CD4-positive, CD25-positive, alpha-beta regulatory T cell (primary cell): Measurements from ENCODE around the gene SCN7A. TPM values are rescaled to one million over a fixed set of nuclear protein-coding genes. Genes with fewer than 3 reads are reported as not detected.

Source experiments
- ATAC-seq, 2 donors: fragments of 150-1000 bp; cut with Tn5 transposase; one replicate each; pipeline ENCODE4 v1.10.0; 2021; ENCODE audit warnings: low read depth in 2 of 2, moderate number of reproducible peaks in 2 of 2, moderate library complexity in 1 of 2
- DNase-seq, 3 donors: peaks; one replicate each; pipeline versions ENCODE4 v3.0.0 to v3.0.0-alpha.2; 2012 to 2022; ENCODE audit warnings: mixed read lengths in 1 of 3
- H3K27ac ChIP-seq: one replicate; pipeline ENCODE4 v1.7.0; 2013; ENCODE audit warnings: mild to moderate bottlenecking, low read length; ENCODE audit not compliant: insufficient read depth, poor library complexity, severe bottlenecking
- H3K27me3 ChIP-seq: one replicate; pipeline ENCODE4 v1.7.0; 2013; ENCODE audit warnings: low read length; ENCODE audit not compliant: control insufficient read depth, insufficient read depth
- H3K36me3 ChIP-seq: one replicate; pipeline ENCODE4 v1.7.0; 2013; ENCODE audit warnings: mild to moderate bottlenecking, low read length, moderate library complexity; ENCODE audit not compliant: control insufficient read depth, insufficient read depth
- H3K4me1 ChIP-seq: 2 replicates; pipeline ENCODE4 v1.7.0; 2013; ENCODE audit warnings: mild to moderate bottlenecking, low read length; ENCODE audit not compliant: insufficient read depth, control insufficient read depth, poor library complexity, severe bottlenecking
- H3K4me3 ChIP-seq: one replicate; pipeline ENCODE4 v1.7.0; 2013; ENCODE audit warnings: low read depth, mild to moderate bottlenecking, low read length, moderate library complexity
- H3K9me3 ChIP-seq, 2 experiments: 1 replicate in 1 of 2; 2 replicates in 1 of 2; pipeline ENCODE4 v1.7.0; 2013; ENCODE audit warnings: low read length in 2 of 2, mild to moderate bottlenecking in 1 of 2, moderate library complexity in 1 of 2; ENCODE audit not compliant: control insufficient read depth in 2 of 2
- H3K27ac Mint-ChIP-seq, 3 donors: one replicate each; pipeline ENCODE4 v1.8.0; 2020 to 2022; ENCODE audit warnings: mild to moderate bottlenecking in 3 of 3, mixed read lengths in 3 of 3, moderate library complexity in 2 of 3
- H3K27me3 Mint-ChIP-seq: one replicate; pipeline ENCODE4 v1.8.0; 2022; ENCODE audit warnings: mild to moderate bottlenecking, mixed read lengths
- H3K36me3 Mint-ChIP-seq: one replicate; pipeline ENCODE4 v1.8.0; 2020; ENCODE audit warnings: mixed read lengths
- H3K4me1 Mint-ChIP-seq, 4 donors: one replicate each; pipeline ENCODE4 v1.8.0; 2020 to 2022; ENCODE audit warnings: mixed read lengths in 4 of 4, mild to moderate bottlenecking in 1 of 4
- H3K4me3 Mint-ChIP-seq, 4 donors: one replicate each; pipeline ENCODE4 v1.8.0; 2020 to 2022; ENCODE audit warnings: mild to moderate bottlenecking in 4 of 4, mixed read lengths in 4 of 4, moderate library complexity in 3 of 4
- H3K9me3 Mint-ChIP-seq, 7 donors: one replicate each; pipeline ENCODE4 v1.8.0; 2020 to 2022; ENCODE audit warnings: mixed read lengths in 7 of 7, mild to moderate bottlenecking in 3 of 7, moderate library complexity in 2 of 7
- polyA plus RNA-seq, 4 donors: library from polyadenylated mRNA; unstranded; fragments of 300-500 nt; fragmentation: Illumina TruSeq; gene quantifications; one replicate each; pipeline ENCODE4 v1.2.3, GENCODE V29; 2021
- total RNA-seq: library from RNA; stranded (reverse); gene quantifications from one replicate; pipeline ENCODE4 v1.2.3, GENCODE V29; 2022

SCN7A gene
- total and polyA plus RNA-seq, 5 donors from 2014 or later = not detected

GRCh38 chr2:166375736-166376487 lies 118.1 kb downstream of the SCN7A start, which contains the start of gene SCN9A:
SCN9A (minus strand) TSS chr2:166375944; CDS start chr2:166311756, 64,188 bp downstream.
- no peak within 1 kb of the TSS for H3K27ac ChIP-seq
- H3K4me1 ChIP-seq = no peaks in the 10 kb centered on the region
- peak in 1 of 2 donors; percentile 41 for ATAC-seq
- Mint-ChIP-seq H3K36me3 (no peaks in the 10 kb centered on the region), H3K9me3 (peaks cover 0 to 5% (median 0%) of the 10 kb centered on the region in 7 donors), H3K27ac (no peak within 1 kb of the TSS), H3K4me3 (peak within 1 kb of the TSS in 3 of 4 donors; percentile 22 to 56 (median 24)), H3K4me1 (peaks cover 0 to 11% (median 0%) of the 10 kb centered on the region in 4 donors), H3K27me3 (peaks cover 24% of the 10 kb centered on the region)
- H3K9me3 ChIP-seq = no peaks in the 10 kb centered on the region
- peak in 1 of 3 donors; percentile 46 for DNase-seq
- H3K4me3 ChIP-seq = no peak within 1 kb of the TSS
- H3K36me3 ChIP-seq = no peaks in the 10 kb centered on the region
- no peaks in the 10 kb centered on the region for H3K27me3 ChIP-seq

DNA sequence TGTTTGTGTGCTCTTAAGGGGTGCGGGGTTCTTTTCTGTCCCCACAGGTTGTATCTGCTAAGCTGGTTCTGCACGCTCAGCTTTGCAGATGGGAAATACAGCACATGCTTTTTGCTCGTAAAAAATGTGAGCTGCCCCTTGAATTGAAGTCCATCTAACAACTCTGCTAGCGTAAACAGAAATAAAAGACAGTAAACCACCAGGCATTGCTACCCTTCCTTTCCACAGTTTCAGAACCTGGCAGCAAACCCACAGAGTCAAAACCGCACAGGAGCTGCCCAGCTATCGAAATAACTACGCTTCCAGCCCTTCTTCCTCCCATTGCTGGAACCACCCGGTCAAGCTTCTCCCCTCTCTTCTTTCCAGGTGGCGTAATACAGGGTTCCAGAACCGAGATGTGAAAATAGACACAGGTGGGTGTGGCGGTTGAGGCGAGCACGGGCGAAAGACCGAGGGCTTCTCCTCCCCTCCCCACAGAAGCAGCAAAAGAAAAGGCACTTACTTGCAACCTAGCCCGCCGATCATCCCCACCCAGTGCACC lies 118.8 kb downstream of the SCN7A start:
- Histone ChIP-seq H3K4me1 (no peaks in the 10 kb centered on the region), H3K4me3 (no peak overlapping the region), H3K27me3 (no peaks in the 10 kb centered on the region), H3K9me3 (no peaks in the 10 kb centered on the region), H3K36me3 (no peaks in the 10 kb centered on the region), H3K27ac (no peak overlapping the region)
- Mint-ChIP-seq H3K27me3 (peaks cover 24% of the 10 kb centered on the region), H3K27ac (no peak overlapping the region), H3K9me3 (peaks cover 0 to 5% (median 0%) of the 10 kb centered on the region in 7 donors), H3K4me3 (peak overlapping the region in 3 of 4 donors; percentile 22 to 56 (median 24)), H3K36me3 (no peaks in the 10 kb centered on the region), H3K4me1 (peaks cover 0 to 11% (median 0%) of the 10 kb centered on the region in 4 donors)
- DNase-seq (peak in 1 of 3 donors; percentile 1), ATAC-seq (no peak)

GRCh38 chr2:166373951-166374350 lies 120.1 kb downstream of the SCN7A start:
- Mint-ChIP-seq H3K27me3 (peaks cover 24% of the 10 kb centered on the region), H3K4me1 (peaks cover 0 to 11% (median 0%) of the 10 kb centered on the region in 4 donors), H3K27ac (no peak overlapping the region), H3K9me3 (peaks cover 0 to 5% (median 0%) of the 10 kb centered on the region in 7 donors), H3K4me3 (no peak overlapping the region), H3K36me3 (no peaks in the 10 kb centered on the region)
- Histone ChIP-seq H3K9me3 (no peaks in the 10 kb centered on the region), H3K4me1 (no peaks in the 10 kb centered on the region), H3K4me3 (no peak overlapping the region), H3K36me3 (no peaks in the 10 kb centered on the region), H3K27me3 (no peaks in the 10 kb centered on the region), H3K27ac (no peak overlapping the region)
- DNase-seq = no peak
- no peak for ATAC-seq

- H3K27ac Mint-ChIP-seq = no peak overlapping the region
- H3K4me3 ChIP-seq = no peak overlapping the region
- H3K4me1 ChIP-seq = no peaks in the 10 kb centered on the region
- peaks cover 0 to 11% (median 0%) of the 10 kb centered on the region in 4 donors for H3K4me1 Mint-ChIP-seq
- peaks cover 24% of the 10 kb centered on the region for H3K27me3 Mint-ChIP-seq
- no peaks in the 10 kb centered on the region for H3K36me3 ChIP-seq
- peaks cover 0 to 5% (median 0%) of the 10 kb centered on the region in 7 donors for H3K9me3 Mint-ChIP-seq
- H3K9me3 ChIP-seq = no peaks in the 10 kb centered on the region
- no peak overlapping the region for H3K27ac ChIP-seq
- DNase-seq = no peak
- no peaks in the 10 kb centered on the region for H3K36me3 Mint-ChIP-seq
- no peak for ATAC-seq
- no peak overlapping the region for H3K4me3 Mint-ChIP-seq
- no peaks in the 10 kb centered on the region for H3K27me3 ChIP-seq
Observed at GRCh38 chr2:166373539-166373938, 120.5 kb downstream of the SCN7A start.

- peaks cover 0 to 11% (median 0%) of the 10 kb centered on the region in 4 donors for H3K4me1 Mint-ChIP-seq
- H3K9me3 ChIP-seq = no peaks in the 10 kb centered on the region
- H3K36me3 Mint-ChIP-seq = no peaks in the 10 kb centered on the region
- no peak overlapping the region for H3K4me3 ChIP-seq
- no peak for DNase-seq
- peaks cover 0 to 5% (median 0%) of the 10 kb centered on the region in 7 donors for H3K9me3 Mint-ChIP-seq
- no peak overlapping the region for H3K27ac ChIP-seq
- H3K27ac Mint-ChIP-seq = no peak overlapping the region
- H3K4me3 Mint-ChIP-seq = no peak overlapping the region
- no peaks in the 10 kb centered on the region for H3K36me3 ChIP-seq
- H3K27me3 Mint-ChIP-seq = peaks cover 24% of the 10 kb centered on the region
- H3K4me1 ChIP-seq = no peaks in the 10 kb centered on the region
- no peak for ATAC-seq
- no peaks in the 10 kb centered on the region for H3K27me3 ChIP-seq
Observed at GRCh38 chr2:166373105-166373504, 120.9 kb downstream of the SCN7A start.

DNA sequence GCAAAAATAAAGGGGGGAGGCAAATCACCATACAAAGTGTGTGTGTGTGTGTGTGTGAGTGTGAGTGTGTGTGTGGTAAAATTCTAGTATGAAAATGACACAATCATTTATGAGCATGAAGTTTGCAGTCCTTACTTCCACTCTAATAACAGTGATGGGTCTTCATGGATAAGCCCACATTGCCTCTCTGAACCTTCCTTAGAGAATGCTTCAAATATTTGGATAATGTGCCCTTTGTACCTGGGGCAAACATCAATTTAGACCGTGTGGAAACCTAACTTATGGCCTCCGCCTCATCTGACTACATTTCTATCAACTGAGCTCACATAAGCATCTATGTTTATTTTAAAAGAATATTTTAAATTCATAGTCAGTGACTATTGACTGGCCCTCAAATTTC lies 122.0 kb downstream of the SCN7A start:
- H3K9me3 ChIP-seq = no peaks in the 10 kb centered on the region
- H3K27me3 ChIP-seq = no peaks in the 10 kb centered on the region
- H3K4me3 ChIP-seq = no peak overlapping the region
- Mint-ChIP-seq H3K27ac (no peak overlapping the region), H3K4me1 (peaks cover 0 to 11% (median 0%) of the 10 kb centered on the region in 4 donors), H3K27me3 (peaks cover 24% of the 10 kb centered on the region), H3K4me3 (no peak overlapping the region), H3K36me3 (no peaks in the 10 kb centered on the region), H3K9me3 (peaks cover 0 to 5% (median 0%) of the 10 kb centered on the region in 7 donors)
- no peak overlapping the region for H3K27ac ChIP-seq
- no peaks in the 10 kb centered on the region for H3K36me3 ChIP-seq
- ATAC-seq (no peak), DNase-seq (no peak)
- H3K4me1 ChIP-seq = no peaks in the 10 kb centered on the region

DNA sequence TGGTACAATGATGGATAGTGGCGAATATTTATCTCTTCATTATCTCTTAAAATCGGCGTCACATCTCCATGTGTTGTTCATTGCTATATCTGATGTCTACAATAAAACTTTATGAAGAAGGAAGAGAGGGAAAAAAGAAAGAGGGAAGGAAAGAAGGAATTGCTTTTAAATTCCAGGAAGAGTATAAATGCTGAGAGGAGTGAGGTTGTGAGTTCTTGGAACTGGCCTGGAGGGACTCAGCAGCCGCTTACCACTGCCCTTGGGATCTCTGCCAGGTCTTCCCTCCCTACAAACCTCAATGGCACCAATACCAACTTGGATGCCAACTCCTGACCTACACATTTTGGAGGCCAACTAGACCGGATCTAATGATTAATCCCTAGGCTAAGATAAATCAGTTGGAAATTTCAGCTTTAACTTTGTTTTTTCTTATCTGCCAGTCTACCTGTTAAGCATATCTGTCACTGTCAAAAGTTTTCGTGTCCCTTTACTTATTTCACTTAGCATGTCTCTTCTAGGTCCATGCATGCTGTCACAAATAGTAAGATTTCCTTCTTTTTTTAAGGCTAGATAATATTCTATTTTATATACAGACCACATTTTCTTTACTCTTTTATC lies 128.1 kb downstream of the SCN7A start:
- no peaks in the 10 kb centered on the region for H3K4me1 ChIP-seq
- H3K27me3 ChIP-seq = no peaks in the 10 kb centered on the region
- no peak for DNase-seq
- Mint-ChIP-seq H3K4me1 (no peaks in the 10 kb centered on the region), H3K4me3 (no peak overlapping the region), H3K36me3 (no peaks in the 10 kb centered on the region), H3K27me3 (peaks cover 4% of the 10 kb centered on the region), H3K27ac (no peak overlapping the region), H3K9me3 (peaks cover 0 to 8% (median 0%) of the 10 kb centered on the region in 7 donors)
- H3K27ac ChIP-seq = no peak overlapping the region
- no peaks in the 10 kb centered on the region for H3K9me3 ChIP-seq
- ATAC-seq = no peak
- H3K36me3 ChIP-seq = no peaks in the 10 kb centered on the region
- no peak overlapping the region for H3K4me3 ChIP-seq
